HG03342 (cell line): ENCODE results near the gene CREBBP.

Experiments used
- ATAC-seq: cut with Tn5 transposase; IDR thresholded peaks from one replicate; pipeline ENCODE4 v1.9.1; 2021; ENCODE audit warnings: mild to moderate bottlenecking, moderate library complexity; ENCODE audit not compliant: unreplicated experiment

CREBBP gene

DNA sequence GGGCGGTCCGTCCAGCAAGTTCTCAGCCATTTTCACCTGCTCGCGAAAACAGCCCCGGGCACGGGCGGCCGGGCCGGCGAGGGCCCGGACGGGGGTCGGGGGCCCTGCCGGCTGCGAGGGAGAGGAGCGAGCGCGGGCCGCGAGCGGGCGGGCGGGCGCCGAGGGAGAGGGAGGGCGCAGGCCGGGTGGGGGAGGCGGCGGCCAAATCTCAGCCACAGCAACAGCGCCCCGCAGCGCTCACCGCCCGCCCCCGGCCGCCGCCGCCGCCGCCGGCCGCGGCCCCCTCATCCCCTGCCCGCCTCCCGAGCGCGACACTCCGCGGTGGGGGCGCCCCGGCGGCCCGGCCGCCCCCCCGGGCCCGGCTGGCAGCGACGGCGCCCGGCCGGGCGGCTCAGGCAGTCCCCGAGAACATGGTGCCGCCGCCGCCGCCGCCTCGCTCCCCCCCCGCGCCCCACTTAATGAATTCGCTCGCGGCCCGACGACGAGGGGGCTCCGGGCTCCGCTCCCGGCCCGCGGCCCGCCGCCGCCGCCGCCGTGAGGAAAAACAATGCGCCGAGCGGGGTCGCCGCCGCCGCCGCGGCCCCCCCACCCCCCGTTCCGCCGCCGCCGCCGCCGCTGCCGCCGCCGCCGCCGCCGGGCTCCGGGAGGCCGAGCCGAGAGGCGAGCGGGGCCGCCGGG lies 487 bp downstream of the CREBBP start:
- peak; percentile 51 for ATAC-seq

DNA sequence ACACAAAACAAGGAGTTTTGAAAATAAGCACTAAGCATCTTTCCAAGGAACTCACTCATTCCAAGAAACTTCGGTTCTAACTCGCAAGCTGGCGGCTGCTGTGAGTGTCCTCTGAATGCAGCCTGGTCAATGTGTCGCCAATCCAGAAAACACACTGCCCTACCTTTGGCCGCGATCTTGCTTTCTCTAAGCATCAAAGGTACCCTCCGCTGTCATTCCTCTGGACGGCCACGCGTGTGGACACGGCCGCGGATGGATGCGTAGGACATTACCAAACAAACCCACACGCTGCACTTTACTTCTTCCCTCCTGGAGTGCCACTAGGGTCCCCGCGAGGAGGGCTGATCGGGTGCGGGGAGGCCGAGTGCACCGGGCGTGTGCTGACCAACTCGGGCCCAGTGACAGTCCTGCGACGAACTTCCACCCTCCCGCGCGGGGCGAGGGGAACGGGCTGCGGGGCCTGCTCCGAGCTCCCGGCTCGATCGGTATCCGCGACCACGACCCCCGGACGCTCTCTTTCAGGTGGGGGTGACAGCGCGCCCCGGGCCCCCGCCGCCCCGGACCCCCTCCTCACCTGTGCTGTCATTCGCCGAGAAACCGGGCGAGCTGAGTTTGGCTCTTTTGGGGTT lies 1.1 kb downstream of the CREBBP start:
- ATAC-seq, result no peak

DNA sequence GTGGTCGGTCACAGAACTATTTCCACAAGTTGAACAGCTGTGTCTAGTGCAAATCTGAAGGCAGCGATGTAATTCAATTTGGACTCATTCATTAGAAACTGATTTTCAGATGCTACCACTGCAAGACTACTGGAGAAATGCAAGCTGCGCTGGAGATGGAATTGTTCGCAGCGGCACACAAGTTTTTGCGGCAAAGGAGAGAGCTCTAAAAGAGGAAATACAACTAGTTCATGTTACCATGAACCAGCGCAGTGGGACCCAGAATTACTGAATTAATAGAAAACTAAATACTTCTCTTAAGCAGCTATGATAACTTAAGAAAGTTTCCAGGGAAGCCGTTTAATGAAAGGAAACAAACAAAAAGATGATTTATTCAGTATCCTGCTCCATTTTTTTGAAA lies 1.9 kb downstream of the CREBBP start:
- ATAC-seq, result no peak

- no peak for ATAC-seq
Observed at GRCh38 chr16:3876695-3877094, 3.8 kb downstream of the CREBBP start.

GRCh38 chr16:3876160-3876559 lies 4.4 kb downstream of the CREBBP start:
- no peak for ATAC-seq

DNA sequence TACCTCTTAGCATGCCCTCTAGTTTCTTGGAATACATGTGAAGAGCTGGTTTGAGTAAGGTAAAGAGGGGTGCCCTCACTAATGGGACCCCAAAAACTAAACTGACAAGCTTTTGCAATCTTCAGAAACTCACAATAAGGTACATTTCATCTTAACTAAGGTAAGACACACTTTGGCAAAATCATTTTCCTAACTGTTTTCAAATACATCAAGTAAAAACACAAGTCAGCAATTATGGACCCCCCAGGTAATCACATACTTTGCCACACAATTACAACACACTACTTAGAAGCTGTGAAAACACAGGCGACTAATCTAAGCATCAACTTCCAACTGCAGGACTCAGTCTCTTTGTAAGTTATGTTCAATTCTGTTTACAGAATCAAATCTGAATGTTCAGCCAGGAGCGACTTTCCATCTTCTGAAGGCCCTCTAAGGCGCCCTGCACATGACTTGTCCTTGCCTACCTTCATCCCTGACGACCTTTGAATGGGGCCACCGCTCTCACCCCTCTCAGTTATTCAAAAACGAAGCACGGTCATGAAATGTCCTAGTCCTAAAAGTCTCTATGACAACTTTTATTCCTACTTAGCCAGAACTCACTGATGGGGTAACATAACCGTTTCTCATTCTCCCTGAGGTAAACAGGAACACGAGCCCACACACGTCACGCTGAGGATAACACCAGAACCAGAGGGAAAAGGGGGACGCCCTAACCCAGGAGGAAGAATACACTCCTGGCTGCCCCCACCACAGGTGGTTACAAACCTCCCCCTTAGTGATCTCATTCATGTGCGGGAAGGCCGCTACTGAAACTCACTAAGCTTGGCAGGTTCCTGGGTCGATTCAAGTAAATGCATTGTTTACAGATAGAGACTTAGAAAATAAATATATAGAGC lies 5.5 kb downstream of the CREBBP start:
- ATAC-seq, result no peak

GRCh38 chr16:3874242-3874641 lies 6.3 kb downstream of the CREBBP start:
- no peak for ATAC-seq

- ATAC-seq, result no peak
Observed at GRCh38 chr16:3873482-3874173, 6.9 kb downstream of the CREBBP start.

GRCh38 chr16:3872216-3872895 lies 8.2 kb downstream of the CREBBP start:
- ATAC-seq, result no peak

- ATAC-seq, result no peak
Observed at GRCh38 chr16:3868967-3869366, 11.5 kb downstream of the CREBBP start.

DNA sequence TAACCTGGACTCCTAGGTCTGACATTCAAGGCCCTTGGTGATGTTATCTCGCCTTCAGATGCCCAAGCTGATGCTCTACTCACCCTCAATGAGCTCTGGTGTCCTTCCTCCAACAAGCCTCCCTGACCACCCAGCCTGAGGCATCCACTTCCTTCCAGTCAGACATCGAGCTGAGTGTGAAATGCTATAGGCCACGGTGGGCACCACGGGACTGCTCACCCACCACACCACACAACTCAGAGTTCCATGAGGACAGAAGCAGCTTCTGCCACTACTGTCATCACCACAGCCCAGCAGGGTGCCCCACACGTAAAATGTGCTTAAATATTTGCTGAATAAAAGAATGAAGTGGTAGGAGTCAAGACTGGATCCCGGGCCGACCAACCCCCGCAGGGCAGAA lies 12.0 kb downstream of the CREBBP start:
- ATAC-seq, result no peak

DNA sequence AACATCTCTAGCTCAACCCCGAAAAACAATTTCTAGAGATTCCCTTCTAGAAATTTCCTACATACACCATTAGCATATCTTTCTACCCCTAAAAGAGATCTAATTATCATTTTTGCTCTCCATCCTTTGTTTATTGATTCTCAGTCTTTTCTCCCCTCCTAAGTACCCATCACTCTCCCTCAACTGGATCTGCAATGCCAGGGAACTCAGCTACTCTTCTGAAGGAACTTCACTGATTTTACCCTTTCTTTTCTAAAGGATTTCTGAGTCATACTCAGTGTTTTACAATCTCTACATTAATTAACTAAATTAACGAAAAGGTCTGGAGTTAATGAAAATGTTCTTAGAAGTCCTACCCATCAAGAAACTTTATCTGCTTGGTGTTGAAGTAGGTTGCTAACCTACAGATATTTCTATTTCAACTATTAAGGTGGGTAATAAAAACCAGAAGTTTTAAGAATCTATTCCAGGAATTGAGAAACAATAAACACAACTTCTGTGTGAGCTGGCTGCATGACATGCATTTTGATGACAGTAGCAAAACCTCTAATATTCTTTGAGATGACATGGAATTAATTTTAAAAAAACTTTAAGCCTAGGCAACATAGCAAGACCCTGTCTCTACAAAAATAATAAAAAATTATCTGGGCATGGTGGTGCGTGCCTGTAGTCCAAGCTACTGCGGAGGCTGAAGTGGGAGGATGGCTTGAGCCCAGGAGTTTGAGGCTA lies 13.6 kb downstream of the CREBBP start:
- no peak for ATAC-seq

GRCh38 chr16:3865241-3865640 lies 15.3 kb downstream of the CREBBP start:
- no peak for ATAC-seq

GRCh38 chr16:3864562-3864961 lies 16.0 kb downstream of the CREBBP start:
- no peak for ATAC-seq

DNA sequence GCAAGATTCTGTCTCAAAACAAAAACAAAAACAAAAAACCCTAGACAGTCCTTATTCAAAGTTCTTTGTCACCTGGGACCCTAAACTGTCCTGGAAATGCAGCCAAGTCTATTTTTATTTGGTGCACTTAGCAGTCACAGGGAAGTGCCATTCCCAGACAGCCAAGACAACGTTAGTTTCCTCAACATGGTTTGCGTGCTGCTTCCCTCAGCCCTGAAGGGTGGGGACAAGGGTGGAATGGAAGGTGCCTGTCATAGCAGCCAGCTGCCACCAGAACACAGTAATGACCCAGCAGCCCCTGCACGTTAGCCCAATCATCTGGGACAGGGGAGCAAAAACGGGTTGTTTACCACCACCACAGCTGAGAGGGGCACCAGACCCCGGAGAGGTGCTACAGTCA lies 16.9 kb downstream of the CREBBP start:
- ATAC-seq, result no peak

DNA sequence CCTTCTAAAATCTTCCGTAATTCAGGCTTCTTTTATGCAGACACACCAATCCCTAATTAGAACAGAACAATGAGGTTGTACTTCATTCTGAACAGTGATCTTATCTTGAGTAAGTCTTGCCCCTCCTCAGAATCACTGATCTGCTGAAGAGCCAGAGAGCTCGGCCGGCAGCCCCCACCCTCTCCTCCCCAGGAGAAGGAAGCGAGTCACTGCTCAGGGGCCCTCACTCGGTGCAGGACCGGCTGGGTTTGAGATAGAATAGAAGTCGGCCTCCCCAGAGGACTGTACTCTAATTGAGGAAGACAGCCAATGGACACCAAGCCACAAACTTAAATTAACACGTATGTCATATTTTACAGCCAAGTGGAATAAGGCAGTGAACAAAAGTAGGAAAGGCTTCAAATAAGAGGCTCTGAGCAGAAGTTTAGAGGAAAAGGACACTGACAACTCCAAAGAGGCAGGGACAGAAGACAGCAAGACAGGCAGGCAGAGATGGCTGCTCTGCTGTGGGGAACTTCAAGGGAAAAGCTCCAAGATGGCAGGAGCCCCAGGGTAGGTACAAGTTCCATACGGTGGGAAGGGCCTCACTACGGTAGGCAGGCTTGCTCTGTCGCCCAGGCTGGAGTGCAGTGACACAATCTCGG lies 18.6 kb downstream of the CREBBP start:
- ATAC-seq, result no peak

DNA sequence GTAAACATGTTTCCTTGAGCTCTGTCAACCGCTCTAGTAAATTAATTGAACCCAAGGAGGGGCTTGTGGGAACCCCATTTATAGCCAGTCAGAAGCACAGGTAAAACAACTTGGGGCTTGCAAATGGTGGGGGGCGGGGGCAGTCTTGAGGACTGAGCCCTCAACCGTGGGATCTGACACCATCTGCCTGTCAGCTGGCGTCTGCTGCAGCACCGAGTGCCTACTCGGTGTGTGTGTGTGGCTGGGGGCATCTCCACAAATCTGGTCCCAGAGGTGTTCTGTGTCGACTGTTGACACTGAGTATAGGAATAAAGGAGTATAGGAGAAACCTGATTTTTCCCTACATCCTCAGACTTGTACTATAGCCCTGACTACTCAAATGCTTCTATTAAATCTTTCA lies 20.6 kb downstream of the CREBBP start:
- no peak for ATAC-seq

DNA sequence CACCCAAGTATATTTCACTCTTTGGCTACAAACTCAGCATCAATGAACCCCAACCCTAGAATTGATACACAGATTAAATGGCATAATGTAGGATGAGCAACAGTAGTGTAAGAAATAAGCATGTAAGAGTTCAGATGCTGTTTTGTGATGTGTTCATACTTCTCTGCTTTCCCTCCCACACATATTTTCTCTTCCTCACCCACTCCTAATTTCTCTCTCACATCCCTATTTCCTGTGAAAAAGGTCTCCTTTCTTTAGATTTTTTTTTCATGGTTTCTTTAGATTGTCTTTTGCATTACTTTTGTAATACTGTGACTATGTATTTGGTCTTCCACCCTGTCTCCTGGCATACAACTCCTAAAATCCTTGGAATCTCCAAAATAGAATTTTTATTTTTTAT lies 21.7 kb downstream of the CREBBP start:
- ATAC-seq, result no peak

DNA sequence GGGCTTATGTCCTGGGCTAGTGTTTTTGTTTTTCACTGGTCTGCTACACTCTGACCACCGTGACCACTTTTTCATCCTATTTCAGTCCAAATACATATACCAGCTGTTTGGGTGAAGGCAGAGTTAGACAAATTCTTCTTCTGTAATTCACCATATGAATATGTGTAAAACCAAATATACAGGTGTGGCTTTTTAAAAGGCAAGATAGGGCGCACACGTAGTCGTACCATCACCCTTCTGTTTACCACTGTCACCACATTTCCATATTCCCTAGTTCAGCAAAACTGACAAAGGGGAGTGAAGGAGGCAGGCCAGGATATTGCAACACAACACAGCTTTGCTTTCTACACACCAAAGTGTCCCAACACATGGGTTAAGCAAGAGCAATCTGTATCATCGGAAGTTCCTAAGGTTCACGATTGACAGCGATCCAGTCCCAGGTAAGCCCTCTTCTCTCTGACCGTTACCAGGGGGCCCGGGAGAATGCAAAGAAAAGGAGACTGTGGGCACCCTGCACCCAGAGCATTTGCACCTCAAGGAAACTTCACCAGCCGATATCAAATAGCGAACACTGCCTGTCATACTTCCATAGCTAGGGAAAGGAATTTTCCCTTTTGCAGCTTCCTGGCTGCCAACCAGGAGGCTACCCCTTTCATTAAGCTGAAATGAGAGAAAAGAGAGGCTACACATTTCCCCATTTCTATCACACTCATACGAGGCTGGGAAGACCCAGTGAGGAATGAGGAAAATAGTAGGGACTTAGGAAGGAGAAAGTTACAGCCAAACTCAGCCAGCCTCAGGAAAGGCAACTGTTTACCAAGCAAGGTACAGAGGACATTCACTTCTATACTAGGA lies 23.1 kb downstream of the CREBBP start:
- no peak for ATAC-seq
